GM18868 (cell line): Measurements from ENCODE around the gene DLAT.
A peak's percentile ranks its signal among the peaks of the same experiment; 100 is the strongest.
"Not testable (repeated sequence)": the region's sequence is repeated elsewhere in the genome, so short reads cannot be mapped to it uniquely, and the experiment has no call there.

ENCODE experiments used
- ATAC-seq: cut with Tn5 transposase; IDR thresholded peaks from one replicate; pipeline ENCODE4 v1.9.1; 2021; ENCODE audit warnings: mild to moderate bottlenecking, moderate library complexity; ENCODE audit not compliant: unreplicated experiment

DLAT gene

GRCh38 chr11:112024773-112025678 lies at the start of gene DLAT:
Gene DLAT (plus strand): TSS chr11:112025408. CDS start chr11:112025473, 65 bp downstream.
- ATAC-seq: peak; percentile 69

- no peak for ATAC-seq
Measured at GRCh38 chr11:111976119-111976766, 49.0 kb upstream of the DLAT start.

- no peak for ATAC-seq
Measured at GRCh38 chr11:111976767-111977145, 48.5 kb upstream of the DLAT start.

- ATAC-seq: no peak
Measured at GRCh38 chr11:111977146-111978027, 47.8 kb upstream of the DLAT start.

- no peak for ATAC-seq
Measured at GRCh38 chr11:111978028-111978771, 47.0 kb upstream of the DLAT start.

- no peak for ATAC-seq
Measured at GRCh38 chr11:111980062-111980461, 45.1 kb upstream of the DLAT start.

- no peak for ATAC-seq
Measured at GRCh38 chr11:111981270-111981669, 43.9 kb upstream of the DLAT start.

GRCh38 chr11:111982019-111982464 lies 43.2 kb upstream of the DLAT start:
- ATAC-seq: no peak

GRCh38 chr11:111982541-111983186 lies 42.5 kb upstream of the DLAT start:
- no peak for ATAC-seq

GRCh38 chr11:111983187-111983986 lies 41.8 kb upstream of the DLAT start:
- ATAC-seq: no peak

GRCh38 chr11:111986589-111986988 lies 38.6 kb upstream of the DLAT start:
- no peak for ATAC-seq

GRCh38 chr11:111990381-111990780 lies 34.8 kb upstream of the DLAT start:
- ATAC-seq: no peak

- no peak for ATAC-seq
Measured at GRCh38 chr11:111992206-111992855, 32.9 kb upstream of the DLAT start.

GRCh38 chr11:111996129-111996528 lies 29.1 kb upstream of the DLAT start:
- no peak for ATAC-seq

GRCh38 chr11:111996669-111997068 lies 28.5 kb upstream of the DLAT start:
- not testable (repeated sequence) for ATAC-seq

GRCh38 chr11:111999111-111999510 lies 26.1 kb upstream of the DLAT start:
- ATAC-seq: no peak

- no peak for ATAC-seq
Measured at GRCh38 chr11:112000703-112001102, 24.5 kb upstream of the DLAT start.

GRCh38 chr11:112002491-112003216 lies 22.6 kb upstream of the DLAT start:
- no peak for ATAC-seq
